Measurements from ENCODE around the gene KIF16B.

Gene KIF16B

DNA sequence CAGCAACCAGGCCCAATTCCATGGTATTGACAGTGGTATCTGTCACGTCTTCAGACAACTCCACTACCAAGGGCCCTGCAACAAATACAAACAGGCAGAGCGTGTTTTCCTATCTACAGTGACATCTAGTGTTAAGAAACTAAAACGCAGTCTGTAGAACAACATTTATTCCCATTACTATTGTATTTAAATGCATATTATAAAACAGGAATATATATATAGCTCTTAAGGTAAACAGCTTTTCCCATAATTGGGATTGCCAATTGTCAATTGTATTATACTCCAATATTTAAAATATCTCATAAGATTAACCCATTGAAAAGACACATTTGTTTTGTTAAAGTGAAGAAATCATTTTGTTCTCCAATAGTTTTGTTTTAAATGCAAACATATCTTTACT, 97.2 kb downstream of the KIF16B start:
- TF ChIP-seq, protein P1, sequence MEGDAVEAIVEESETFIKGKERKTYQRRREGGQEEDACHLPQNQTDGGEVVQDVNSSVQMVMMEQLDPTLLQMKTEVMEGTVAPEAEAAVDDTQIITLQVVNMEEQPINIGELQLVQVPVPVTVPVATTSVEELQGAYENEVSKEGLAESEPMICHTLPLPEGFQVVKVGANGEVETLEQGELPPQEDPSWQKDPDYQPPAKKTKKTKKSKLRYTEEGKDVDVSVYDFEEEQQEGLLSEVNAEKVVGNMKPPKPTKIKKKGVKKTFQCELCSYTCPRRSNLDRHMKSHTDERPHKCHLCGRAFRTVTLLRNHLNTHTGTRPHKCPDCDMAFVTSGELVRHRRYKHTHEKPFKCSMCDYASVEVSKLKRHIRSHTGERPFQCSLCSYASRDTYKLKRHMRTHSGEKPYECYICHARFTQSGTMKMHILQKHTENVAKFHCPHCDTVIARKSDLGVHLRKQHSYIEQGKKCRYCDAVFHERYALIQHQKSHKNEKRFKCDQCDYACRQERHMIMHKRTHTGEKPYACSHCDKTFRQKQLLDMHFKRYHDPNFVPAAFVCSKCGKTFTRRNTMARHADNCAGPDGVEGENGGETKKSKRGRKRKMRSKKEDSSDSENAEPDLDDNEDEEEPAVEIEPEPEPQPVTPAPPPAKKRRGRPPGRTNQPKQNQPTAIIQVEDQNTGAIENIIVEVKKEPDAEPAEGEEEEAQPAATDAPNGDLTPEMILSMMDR (IDR thresholded peaks at IDR 0.05; ENCODE audit: insufficient read depth, low read length, missing control alignments): peak; percentile 38
- ChIA-PET CTCF (interaction anchor here (0.6 to 1.9 kb wide), 27 partner anchors 10 to 638 kb away, joined by 3 to 13 read pairs (median 3); no protein-coding TSS in a partner anchor), POLR2A (no interaction called here)
- no peak overlapping the region for H3K4me3 ChIP-seq (ENCODE audit: low read depth, low read length)
- DNase-seq (ENCODE audit: low read depth, low spot score): no peak

DNA sequence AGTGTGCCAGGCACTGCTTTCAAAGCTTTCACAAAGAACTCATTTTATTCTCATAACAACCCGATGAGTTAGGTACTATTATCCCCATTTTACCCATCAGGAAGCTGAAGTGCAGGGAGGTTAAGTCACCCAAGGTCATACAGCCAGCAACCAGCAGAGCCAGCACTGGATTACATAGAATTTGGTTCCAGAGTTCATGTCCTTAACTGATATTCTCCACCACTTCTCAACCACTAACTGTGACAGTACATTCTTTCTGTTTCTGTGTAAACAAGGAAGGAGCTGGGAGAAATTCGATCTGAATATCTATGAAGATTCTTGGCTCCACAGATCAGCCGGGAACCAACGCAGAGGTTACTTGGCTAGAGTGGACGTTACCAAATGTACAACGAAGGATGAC, 98.0 kb downstream of the KIF16B start:
- POLR2A ChIA-PET: no interaction called here
- H3K4me3 ChIP-seq (ENCODE audit: low read depth, low read length): no peak overlapping the region
- CTCF ChIA-PET: interaction anchor here (0.6 to 1.9 kb wide), 25 partner anchors 9 to 638 kb away, joined by 3 to 13 read pairs (median 3); no protein-coding TSS in a partner anchor
- no peak for DNase-seq (ENCODE audit: low read depth, low spot score)
- TF ChIP-seq, protein P1 (IDR thresholded peaks at IDR 0.05; ENCODE audit: insufficient read depth, low read length, missing control alignments): no peak

DNA sequence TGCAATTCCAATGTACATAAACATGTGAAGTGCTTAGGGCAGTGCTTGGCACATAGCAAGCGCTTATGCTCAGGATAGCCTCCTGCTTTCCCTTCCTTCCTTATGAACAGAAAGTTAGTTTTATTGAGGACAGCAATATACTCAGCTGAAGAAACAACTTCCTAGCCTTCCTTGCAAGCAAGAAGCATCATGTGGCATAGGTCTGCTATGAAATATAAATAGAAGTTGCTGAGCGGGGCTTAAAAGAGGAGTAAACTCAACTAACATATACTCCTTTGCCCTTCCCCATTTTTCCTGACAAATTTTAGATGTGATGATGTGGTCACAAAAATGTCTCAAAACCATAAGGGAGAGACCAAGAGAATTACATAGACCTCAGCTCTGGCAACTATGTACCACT, 98.9 kb downstream of the KIF16B start:
- TF ChIP-seq, protein P1 (IDR thresholded peaks at IDR 0.05; ENCODE audit: insufficient read depth, low read length, missing control alignments): no peak
- ChIA-PET CTCF (interaction anchor here (1.4 kb wide), 1 partner anchor 20 kb away, joined by 4 read pairs; no protein-coding TSS in a partner anchor), POLR2A (no interaction called here)
- DNase-seq (ENCODE audit: low read depth, low spot score): no peak
- H3K4me3 ChIP-seq (ENCODE audit: low read depth, low read length): no peak overlapping the region

DNA sequence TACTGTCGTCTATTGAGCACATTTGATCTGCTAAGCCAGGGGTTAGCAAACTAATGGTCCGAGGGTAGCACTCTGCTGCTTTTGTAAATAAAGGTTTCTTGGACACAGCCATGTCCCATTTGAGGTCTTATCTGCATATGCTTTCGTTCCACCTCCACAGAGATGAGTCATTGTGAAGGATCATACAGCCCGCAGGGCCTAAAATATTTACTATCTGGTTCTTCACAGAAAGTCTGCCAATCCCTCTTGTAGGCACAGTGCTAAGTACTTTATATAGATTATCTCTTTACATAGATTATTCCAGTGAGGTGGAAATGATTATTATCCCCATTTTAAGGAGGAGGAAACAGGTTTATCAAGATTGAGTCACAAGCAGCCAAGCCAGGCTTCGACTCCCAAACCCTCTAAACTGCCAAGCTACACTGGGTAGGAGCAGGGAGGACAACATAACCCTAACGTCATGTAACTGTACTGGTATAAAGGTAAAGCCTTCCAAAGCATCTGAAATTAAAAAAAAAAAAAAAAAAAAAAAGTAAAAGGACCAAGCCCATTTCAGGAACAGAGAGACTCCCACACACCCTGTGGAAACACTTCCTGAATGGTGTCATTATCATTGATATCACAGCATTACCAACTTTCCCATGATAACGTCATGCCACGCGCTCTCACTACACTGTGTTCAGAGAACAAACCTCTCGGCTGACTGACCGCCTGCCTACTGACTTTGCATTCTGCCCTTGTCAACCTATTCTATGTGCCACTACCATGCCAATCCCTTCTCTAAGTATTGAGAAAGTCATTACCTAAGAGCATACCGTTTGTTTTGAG, 101.0 kb downstream of the KIF16B start:
- H3K4me3 ChIP-seq (ENCODE audit: low read depth, low read length): no peak overlapping the region
- POLR2A ChIA-PET: no interaction called here
- no peak for DNase-seq (ENCODE audit: low read depth, low spot score)
- CTCF ChIA-PET: no interaction called here
- TF ChIP-seq, protein P1 (IDR thresholded peaks at IDR 0.05; ENCODE audit: insufficient read depth, low read length, missing control alignments): no peak

DNA sequence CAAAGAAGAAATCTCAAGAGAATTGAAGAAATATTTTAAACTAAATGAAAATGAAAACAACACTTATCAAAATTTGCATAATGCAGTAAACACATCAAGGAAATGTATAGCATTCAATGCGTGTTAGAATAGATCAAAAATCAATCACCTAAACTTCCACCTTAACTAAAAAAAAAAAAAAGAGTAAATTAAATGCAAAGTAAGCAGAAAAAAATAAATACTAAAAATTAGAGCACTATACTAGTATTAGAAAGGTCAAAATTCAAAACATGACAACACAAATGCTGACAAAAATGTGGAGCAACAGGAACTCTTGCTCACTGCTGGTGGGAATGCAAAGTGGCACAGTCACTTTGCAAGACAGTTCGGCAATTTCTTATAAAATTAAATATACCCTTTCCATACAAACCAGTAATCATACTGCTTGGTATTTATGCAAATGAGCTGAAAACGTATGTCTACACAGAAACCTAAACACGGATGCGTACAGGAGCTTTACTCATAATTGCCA, 103.8 kb downstream of the KIF16B start:
- CTCF ChIA-PET: no interaction called here
- no peak for DNase-seq (ENCODE audit: low read depth, low spot score)
- TF ChIP-seq, protein P1 (IDR thresholded peaks at IDR 0.05; ENCODE audit: insufficient read depth, low read length, missing control alignments): no peak
- POLR2A ChIA-PET: no interaction called here
- H3K4me3 ChIP-seq (ENCODE audit: low read depth, low read length): no peak overlapping the region

DNA sequence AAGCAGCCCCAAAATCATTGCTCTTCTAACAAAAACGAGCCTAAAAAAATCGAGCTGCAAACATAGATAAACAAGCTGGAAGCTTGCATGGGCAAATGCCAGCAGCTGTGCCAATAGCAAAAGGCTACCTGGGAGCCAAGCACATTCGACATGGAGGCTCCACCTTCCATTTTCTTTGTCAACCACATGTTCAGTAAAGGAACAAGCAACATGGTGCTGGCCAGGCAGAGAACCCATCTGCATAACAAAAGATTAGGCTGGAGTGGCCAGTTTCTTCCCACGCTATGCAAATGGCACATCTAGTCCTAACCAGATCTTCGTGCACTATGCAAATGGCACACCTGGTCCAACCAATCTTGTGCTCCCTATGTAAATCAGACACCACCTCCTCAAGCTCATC, 110.5 kb downstream of the KIF16B start:
- CTCF ChIA-PET: interaction anchor here (1.2 kb wide), 1 partner anchor 13 kb away, joined by 8 read pairs; no protein-coding TSS in a partner anchor
- H3K4me3 ChIP-seq (ENCODE audit: low read depth, low read length): no peak overlapping the region
- DNase-seq (ENCODE audit: low read depth, low spot score): no peak
- TF ChIP-seq, protein P1 (IDR thresholded peaks at IDR 0.05; ENCODE audit: insufficient read depth, low read length, missing control alignments): no peak
- POLR2A ChIA-PET: no interaction called here
